Inferior parietal cortex (tissue), 1 donor: Measurements from ENCODE around the gene ADK.
"Not testable (repeated sequence)": the region's sequence is repeated elsewhere in the genome, so short reads cannot be mapped to it uniquely, and the experiment has no call there.

Source experiments
- DNase-seq: peaks from one replicate; pipeline ENCODE4 v3.0.0-alpha.2; 2016; ENCODE audit errors: extremely low spot score

The ADK gene

GRCh38 chr10:74548676-74549075 lies 397.7 kb downstream of the ADK start:
- no peak for DNase-seq

GRCh38 chr10:74556072-74556705 lies 405.2 kb downstream of the ADK start:
- DNase-seq, result peak; percentile 22

- DNase-seq, result no peak
Measured at GRCh38 chr10:74557098-74557497, 406.1 kb downstream of the ADK start.

- no peak for DNase-seq
Measured at GRCh38 chr10:74558403-74558802, 407.4 kb downstream of the ADK start.

- no peak for DNase-seq
Measured at GRCh38 chr10:74558897-74559296, 407.9 kb downstream of the ADK start.

- DNase-seq, result not testable (repeated sequence)
Measured at GRCh38 chr10:74568896-74569295, 417.9 kb downstream of the ADK start.

- not testable (repeated sequence) for DNase-seq
Measured at GRCh38 chr10:74573497-74573896, 422.5 kb downstream of the ADK start.

- no peak for DNase-seq
Measured at GRCh38 chr10:74575191-74575720, 424.2 kb downstream of the ADK start.

- no peak for DNase-seq
Measured at GRCh38 chr10:74575912-74576311, 424.9 kb downstream of the ADK start.

- no peak for DNase-seq
Measured at GRCh38 chr10:74576586-74576985, 425.6 kb downstream of the ADK start.

GRCh38 chr10:74580438-74580837 lies 429.4 kb downstream of the ADK start:
- not testable (repeated sequence) for DNase-seq

- DNase-seq, result no peak
Measured at GRCh38 chr10:74582566-74582965, 431.5 kb downstream of the ADK start.

- DNase-seq, result peak; percentile 47
Measured at GRCh38 chr10:74585231-74586087, 434.4 kb downstream of the ADK start.

GRCh38 chr10:74586088-74586585 lies 435.1 kb downstream of the ADK start:
- no peak for DNase-seq

- DNase-seq, result peak; percentile 44
Measured at GRCh38 chr10:74587109-74587854, 436.3 kb downstream of the ADK start.

GRCh38 chr10:74589226-74589673 lies 438.2 kb downstream of the ADK start:
- peak; percentile 90 for DNase-seq

- DNase-seq, result no peak
Measured at GRCh38 chr10:74589851-74590250, 438.8 kb downstream of the ADK start.

GRCh38 chr10:74593470-74593869 lies 442.4 kb downstream of the ADK start:
- peak; percentile 38 for DNase-seq

- no peak for DNase-seq
Measured at GRCh38 chr10:74596713-74597112, 445.7 kb downstream of the ADK start.

- no peak for DNase-seq
Measured at GRCh38 chr10:74598891-74599566, 448.0 kb downstream of the ADK start.

- DNase-seq, result no peak
Measured at GRCh38 chr10:74599672-74600071, 448.7 kb downstream of the ADK start.
